HCT116 (cell line): ENCODE data around the gene SPATA31D3.

Source experiments
- CBX3 ChIP-seq: IDR thresholded peaks from 2 replicates; pipeline ENCODE4 v1.6.1; 2012; ENCODE audit warnings: low read depth
- POLR2A ChIP-seq: IDR thresholded peaks from 2 replicates; pipeline ENCODE4 v1.7.0; 2011; ENCODE audit warnings: borderline replicate concordance; ENCODE audit not compliant: insufficient read depth, insufficient read length; ENCODE audit errors: extremely low read depth
- POLR2AphosphoS5 ChIP-seq: IDR thresholded peaks from 2 replicates; pipeline ENCODE4 v1.6.1; 2011; ENCODE audit warnings: mild to moderate bottlenecking, low read depth, low read length, moderate library complexity
- TF ChIP-seq, protein P1 (sequence below), 3 experiments: fragments of 200-600 bp in 1 of 3; sonication (generic) in 1 of 3; IDR thresholded peaks in 2 of 3; conservative IDR thresholded peaks in 1 of 3; 2 replicates each; pipeline ENCODE4 v1.5.1; 2012 to 2017; ENCODE audit warnings: low read depth in 2 of 3, low read length in 2 of 3, antibody characterized with exemption in 1 of 3, borderline replicate concordance in 1 of 3, control low read depth in 1 of 3, mild to moderate bottlenecking in 1 of 3, mixed read lengths in 1 of 3, mixed run types in 1 of 3, moderate library complexity in 1 of 3; ENCODE audit not compliant: insufficient read depth in 1 of 3

DNA sequence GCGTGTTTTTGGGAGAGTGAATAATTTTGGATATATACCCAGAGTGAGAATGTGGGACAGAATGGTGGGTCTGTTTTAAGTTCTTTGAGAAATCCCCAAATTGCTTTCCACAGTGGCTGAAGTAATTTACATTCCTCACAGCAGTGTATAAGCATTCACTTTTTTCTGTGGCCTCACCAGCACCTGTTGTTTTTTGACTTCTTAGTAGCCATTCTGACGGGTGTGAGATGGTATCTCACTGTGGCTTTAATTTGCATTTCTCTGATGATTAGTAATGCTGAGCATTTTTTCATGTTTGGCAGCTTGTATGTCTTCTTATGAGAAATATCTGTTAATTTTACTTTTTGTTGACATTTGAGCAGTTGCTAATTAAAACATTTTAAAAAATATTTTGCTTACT, 35.9 kb downstream of the SPATA31D3 start:
- TF ChIP-seq, protein P1, sequence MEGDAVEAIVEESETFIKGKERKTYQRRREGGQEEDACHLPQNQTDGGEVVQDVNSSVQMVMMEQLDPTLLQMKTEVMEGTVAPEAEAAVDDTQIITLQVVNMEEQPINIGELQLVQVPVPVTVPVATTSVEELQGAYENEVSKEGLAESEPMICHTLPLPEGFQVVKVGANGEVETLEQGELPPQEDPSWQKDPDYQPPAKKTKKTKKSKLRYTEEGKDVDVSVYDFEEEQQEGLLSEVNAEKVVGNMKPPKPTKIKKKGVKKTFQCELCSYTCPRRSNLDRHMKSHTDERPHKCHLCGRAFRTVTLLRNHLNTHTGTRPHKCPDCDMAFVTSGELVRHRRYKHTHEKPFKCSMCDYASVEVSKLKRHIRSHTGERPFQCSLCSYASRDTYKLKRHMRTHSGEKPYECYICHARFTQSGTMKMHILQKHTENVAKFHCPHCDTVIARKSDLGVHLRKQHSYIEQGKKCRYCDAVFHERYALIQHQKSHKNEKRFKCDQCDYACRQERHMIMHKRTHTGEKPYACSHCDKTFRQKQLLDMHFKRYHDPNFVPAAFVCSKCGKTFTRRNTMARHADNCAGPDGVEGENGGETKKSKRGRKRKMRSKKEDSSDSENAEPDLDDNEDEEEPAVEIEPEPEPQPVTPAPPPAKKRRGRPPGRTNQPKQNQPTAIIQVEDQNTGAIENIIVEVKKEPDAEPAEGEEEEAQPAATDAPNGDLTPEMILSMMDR (IDR thresholded peaks at IDR 0.05 in 2 of 3, conservative IDR thresholded peaks at IDR 0.05 in 1 of 3; ENCODE audit: borderline replicate concordance in 1 of 3, insufficient read depth in 1 of 3, low read depth in 2 of 3, low read length in 2 of 3), result no peak
- TF ChIP-seq CBX3 (no peak), POLR2A (no peak), POLR2AphosphoS5 (no peak)
